IMR-90 (cell line): Measurements from ENCODE around the gene PRKCE. TPM values are rescaled to one million over a fixed set of nuclear protein-coding genes. Genes with fewer than 3 reads are reported as not detected.

Experiments
- ATAC-seq: fragments of 200-7000 bp; cut with Tn5 transposase; 2 replicates; pipeline ENCODE4 v1.9.1; 2020; ENCODE audit warnings: low read depth, mild to moderate bottlenecking, moderate library complexity
- BruUV-seq: library from RNA; stranded (reverse); fragments of 400-500 nt; replicated peaks from 2 replicates; lab custom pipeline; 2021; lab: Mats Ljungman, UMichigan
- CTCF ChIA-PET: fragments of 300-600 bp; formaldehyde crosslinking; extraction: SDS; loops from one replicate; lab custom pipeline; 2021; ENCODE audit warnings: antibody characterized with exemption; lab: Yijun Ruan, JAX
- POLR2A ChIA-PET: fragments of 300-600 bp; sonication (Branson Sonifier 250); formaldehyde crosslinking; loops from one replicate; lab custom pipeline; 2022; ENCODE audit warnings: antibody characterized with exemption; ENCODE audit not compliant: unreplicated experiment; lab: Charles Lee
- DNase-seq: peaks from one replicate; pipeline ENCODE4 v3.0.0; 2013
- H2AFZ ChIP-seq: replicated peaks from 2 replicates; pipeline ENCODE3; 2013; ENCODE audit warnings: low read length, mild to moderate bottlenecking; ENCODE audit not compliant: poor library complexity
- H2AK5ac ChIP-seq: 2 replicates; pipeline ENCODE4 v1.6.1; 2013; ENCODE audit warnings: low read depth, low read length, inconsistent platforms
- H2AK9ac ChIP-seq: replicated peaks from 2 replicates; pipeline ENCODE3; 2013; ENCODE audit warnings: mild to moderate bottlenecking, low read depth, low read length, moderate library complexity; ENCODE audit not compliant: poor library complexity
- H2BK120ac ChIP-seq: 2 replicates; pipeline ENCODE4 v1.6.1; 2013; ENCODE audit warnings: low read depth, low read length, inconsistent platforms
- H2BK15ac ChIP-seq: 3 replicates; pipeline ENCODE4 v1.6.1; 2013; ENCODE audit warnings: low read depth, low read length, inconsistent platforms
- H2BK20ac ChIP-seq: 2 replicates; pipeline ENCODE4 v1.6.1; 2013; ENCODE audit warnings: low read depth, mild to moderate bottlenecking, inconsistent platforms, low read length, moderate library complexity
- H2BK5ac ChIP-seq: 2 replicates; pipeline ENCODE4 v1.6.1; 2013; ENCODE audit warnings: mild to moderate bottlenecking, low read depth, low read length, inconsistent platforms; ENCODE audit not compliant: poor library complexity, severe bottlenecking
- H3K14ac ChIP-seq: replicated peaks from 2 replicates; pipeline ENCODE4 v1.6.1; 2013; ENCODE audit warnings: low read depth, low read length, inconsistent platforms
- H3K18ac ChIP-seq: 2 replicates; pipeline ENCODE4 v1.6.1; 2013; ENCODE audit warnings: low read depth, low read length, control low read depth
- H3K23ac ChIP-seq: 2 replicates; pipeline ENCODE4 v1.6.1; 2013; ENCODE audit warnings: low read depth, low read length, inconsistent platforms
- H3K27ac ChIP-seq: 2 replicates; pipeline ENCODE4 v1.5.1; 2013; ENCODE audit warnings: mild to moderate bottlenecking, control low read depth, low read length; ENCODE audit not compliant: insufficient read depth
- H3K27me3 ChIP-seq: 2 replicates; pipeline ENCODE4 v1.6.1; 2013; ENCODE audit warnings: low read length; ENCODE audit not compliant: control insufficient read depth, insufficient read depth
- H3K36me3 ChIP-seq: 2 replicates; pipeline ENCODE4 v1.6.1; 2013; ENCODE audit warnings: low read length, mixed read lengths; ENCODE audit not compliant: control insufficient read depth, insufficient read depth
- H3K4ac ChIP-seq: 2 replicates; pipeline ENCODE4 v1.6.1; 2013; ENCODE audit warnings: low read depth, low read length, inconsistent platforms
- H3K4me1 ChIP-seq: 2 replicates; pipeline ENCODE4 v1.6.1; 2013; ENCODE audit warnings: low read length, mixed read lengths; ENCODE audit not compliant: control insufficient read depth, insufficient read depth
- H3K4me2 ChIP-seq: 2 replicates; pipeline ENCODE4 v1.6.1; 2013; ENCODE audit warnings: low read depth, mild to moderate bottlenecking, control low read depth, low read length, moderate library complexity
- H3K4me3 ChIP-seq: 2 replicates; pipeline ENCODE4 v1.5.1; 2013; ENCODE audit warnings: low read depth, mild to moderate bottlenecking, control low read depth, low read length, moderate library complexity; ENCODE audit not compliant: insufficient read depth
- H3K56ac ChIP-seq: 2 replicates; pipeline ENCODE4 v1.6.1; 2013; ENCODE audit warnings: low read length, inconsistent platforms; ENCODE audit not compliant: insufficient read depth; ENCODE audit errors: extremely low read depth
- H3K79me1 ChIP-seq, 2 experiments: 2 replicates each; pipeline ENCODE4 v1.6.1; 2013; ENCODE audit warnings: low read length in 2 of 2, inconsistent platforms in 1 of 2, low read depth in 1 of 2
- H3K9ac ChIP-seq: 2 replicates; pipeline ENCODE4 v1.6.1; 2013; ENCODE audit warnings: low read depth, low read length, control low read depth
- H3K9me1 ChIP-seq: 2 replicates; pipeline ENCODE4 v1.6.1; 2013; ENCODE audit warnings: low read length, inconsistent platforms; ENCODE audit not compliant: insufficient read depth
- H3K9me3 ChIP-seq: 2 replicates; pipeline ENCODE4 v1.6.1; 2013; ENCODE audit warnings: low read length; ENCODE audit not compliant: control insufficient read depth, insufficient read depth
- H4K20me1 ChIP-seq: 2 replicates; pipeline ENCODE4 v1.6.1; 2013; ENCODE audit warnings: low read length, inconsistent platforms; ENCODE audit not compliant: insufficient read depth
- H4K5ac ChIP-seq: 2 replicates; pipeline ENCODE4 v1.6.1; 2013; ENCODE audit warnings: mild to moderate bottlenecking, low read depth, low read length, control low read depth
- H4K8ac ChIP-seq, 2 experiments: 2 replicates each; pipeline ENCODE4 v1.6.1; 2013; ENCODE audit warnings: low read depth in 2 of 2, low read length in 2 of 2, control low read depth in 1 of 2, inconsistent platforms in 1 of 2
- H4K91ac ChIP-seq: 2 replicates; pipeline ENCODE4 v1.6.1; 2013; ENCODE audit warnings: low read depth, low read length, inconsistent platforms; ENCODE audit not compliant: insufficient read depth
- BHLHE40 ChIP-seq: fragments of 150-350 bp; IDR thresholded peaks from 2 replicates; pipeline ENCODE4 v1.6.1; 2016; ENCODE audit warnings: mild to moderate bottlenecking, low read depth, low read length
- CEBPB ChIP-seq: IDR thresholded peaks from 2 replicates; pipeline ENCODE4 v1.6.1; 2012; ENCODE audit warnings: low read depth, low read length, improper control_type of control experiment
- MAZ ChIP-seq: IDR thresholded peaks from 2 replicates; pipeline ENCODE4 v1.6.1; 2012; ENCODE audit warnings: low read depth, mild to moderate bottlenecking, low read length, improper control_type of control experiment, moderate library complexity, borderline replicate concordance
- MXI1 ChIP-seq: IDR thresholded peaks from 2 replicates; pipeline ENCODE4 v1.6.1; 2012; ENCODE audit warnings: low read depth, mild to moderate bottlenecking, low read length, moderate library complexity, borderline replicate concordance
- RAD21 ChIP-seq: IDR thresholded peaks from 2 replicates; pipeline ENCODE4 v1.6.1; 2012; ENCODE audit warnings: low read length, improper control_type of control experiment
- RFX5 ChIP-seq: IDR thresholded peaks from 2 replicates; pipeline ENCODE4 v1.8.0; 2012; ENCODE audit warnings: low read depth, mild to moderate bottlenecking, low read length, moderate library complexity
- WGBS, 2 experiments: methylation state at CpG; one replicate each; pipeline versions ENCODE4 v1.1.5 to v1.1.7; 2013; ENCODE audit warnings: missing lambda C conversion rate in 2 of 2; ENCODE audit not compliant: insufficient read length in 1 of 2; ENCODE audit errors: extremely low coverage in 2 of 2; 5-methylcytosine and 5-hydroxymethylcytosine counted together
- dilution Hi-C: fragments of 300-500 bp; cut with HindIII; formaldehyde crosslinking; loops from one replicate; pipeline ENCODE4 v1.14.3; 2018; ENCODE audit warnings: low sequenced_read_pairs; ENCODE audit not compliant: unreplicated experiment
- in situ Hi-C: fragments of 300-500 bp; cut with MboI; formaldehyde crosslinking; loops from 3 replicates; pipeline ENCODE4 v1.14.3; 2019; ENCODE audit warnings: low sequenced_read_pairs, inconsistent platforms, mixed read lengths
- intact Hi-C: fragments of 100-400 bp; cut with micrococcal nuclease; formaldehyde crosslinking; loops from 2 replicates; pipeline ENCODE4 v1.10.0; 2022
- polyA plus RNA-seq, 3 experiments: library from polyadenylated mRNA; depleted of rRNA; stranded (reverse); fragments of >200 nt; gene quantifications; 2 replicates each; pipeline ENCODE4 v1.2.3, GENCODE V29; 2012; ENCODE audit warnings: low replicate concordance in 1 of 3
- total RNA-seq: library from RNA; depleted of rRNA; stranded (reverse); fragments of >200 nt; gene quantifications from 2 replicates; pipeline ENCODE4 v1.2.3, GENCODE V29; 2012
- TF ChIP-seq, protein P1 (sequence below): fragments of 150-350 bp; IDR thresholded peaks from 2 replicates; pipeline ENCODE4 v1.6.1; 2016; ENCODE audit warnings: low read depth, mild to moderate bottlenecking, low read length, moderate library complexity, borderline replicate concordance

Gene PRKCE
- total and polyA plus RNA-seq, 2 of the 4 experiments (the other 2 are of a cell fraction) = 8.1 to 32.4 TPM

- H2AK5ac ChIP-seq = no peak overlapping the region; the same call in 1 of the 2 replicates
- DNase-seq (no peak), ATAC-seq (no peak)
- no peak overlapping the region for H3K23ac ChIP-seq
- ChIA-PET POLR2A (no interaction called here), CTCF (no interaction called here)
- H3K9ac ChIP-seq = no peak overlapping the region
- H3K4ac ChIP-seq = no peak overlapping the region
- H3K56ac ChIP-seq = no peak overlapping the region
- no peak overlapping the region for H3K27ac ChIP-seq
- intact Hi-C loops = no loop called here
- no peaks in the 10 kb centered on the region for H4K20me1 ChIP-seq
- whole genome bisulfite sequencing, 2 experiments = 100% methylated on average over 2 of the region's 4 CpGs; no CpG with 5 or more reads in 1 of the 2 experiments
- peaks cover 17% of the 10 kb centered on the region for H3K4me1 ChIP-seq
- no peak for TF ChIP-seq RAD21
- TF ChIP-seq, protein P1, sequence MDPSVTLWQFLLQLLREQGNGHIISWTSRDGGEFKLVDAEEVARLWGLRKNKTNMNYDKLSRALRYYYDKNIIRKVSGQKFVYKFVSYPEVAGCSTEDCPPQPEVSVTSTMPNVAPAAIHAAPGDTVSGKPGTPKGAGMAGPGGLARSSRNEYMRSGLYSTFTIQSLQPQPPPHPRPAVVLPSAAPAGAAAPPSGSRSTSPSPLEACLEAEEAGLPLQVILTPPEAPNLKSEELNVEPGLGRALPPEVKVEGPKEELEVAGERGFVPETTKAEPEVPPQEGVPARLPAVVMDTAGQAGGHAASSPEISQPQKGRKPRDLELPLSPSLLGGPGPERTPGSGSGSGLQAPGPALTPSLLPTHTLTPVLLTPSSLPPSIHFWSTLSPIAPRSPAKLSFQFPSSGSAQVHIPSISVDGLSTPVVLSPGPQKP = no peak
- no peak for TF ChIP-seq MXI1
- no peak for TF ChIP-seq MAZ
- TF ChIP-seq RFX5 = no peak
- no peak for TF ChIP-seq CEBPB
- no peak for TF ChIP-seq BHLHE40
- H2AK9ac ChIP-seq = no peak overlapping the region
- H2BK20ac ChIP-seq = no peak overlapping the region; the same call in 1 of the 2 replicates
- H2BK120ac ChIP-seq = no peak overlapping the region
- no peak overlapping the region for H4K8ac ChIP-seq
- H4K91ac ChIP-seq = no peak overlapping the region
- H3K79me1 ChIP-seq = peaks cover 0 to 13% of the 10 kb centered on the region in 2 experiments; a peak in 2 of 4 replicates
- H3K9me1 ChIP-seq = peaks cover 27% of the 10 kb centered on the region
- no peak overlapping the region for H2BK15ac ChIP-seq
- peaks cover 6% of the 10 kb centered on the region; the same call in 1 of the 2 replicates for H3K36me3 ChIP-seq
- H3K27me3 ChIP-seq = no peaks in the 10 kb centered on the region
- no peak overlapping the region for H2AFZ ChIP-seq
- H3K4me2 ChIP-seq = no peak overlapping the region
- H3K4me3 ChIP-seq = no peak overlapping the region
- in situ Hi-C loops = no loop called here
- no peak overlapping the region for H3K18ac ChIP-seq
- no TSS peak for BruUV-seq
- H4K5ac ChIP-seq = no peak overlapping the region
- dilution Hi-C loops = no loop called here
- H3K14ac ChIP-seq = no peak overlapping the region; the same call in 1 of the 2 replicates
- no peaks in the 10 kb centered on the region for H3K9me3 ChIP-seq
- H2BK5ac ChIP-seq = no peak overlapping the region
Measured at GRCh38 chr2:46183426-46183825, 532.0 kb downstream of the PRKCE start.
